Activated CD8-positive, alpha-beta memory T cell treated with anti-CD3 and anti-CD28 coated beads for 1 hour (primary cell): ENCODE results near the gene GRIN1.
A peak's percentile ranks its signal among the peaks of the same experiment; 100 is the strongest.

Experiments
- DNase-seq, 2 donors: peaks; one replicate each; pipeline ENCODE4 v3.0.0-alpha.2; 2020; ENCODE audit warnings: low read depth in 1 of 2; ENCODE audit errors: extremely low read depth in 1 of 2

GRIN1 gene

GRCh38 chr9:137189297-137190295 lies 50.6 kb downstream of the GRIN1 start:
- no peak for DNase-seq

- DNase-seq, result no peak
Observed at GRCh38 chr9:137190315-137190856, 51.4 kb downstream of the GRIN1 start.

GRCh38 chr9:137191245-137191644 lies 52.3 kb downstream of the GRIN1 start:
- no peak for DNase-seq

- no peak for DNase-seq
Observed at GRCh38 chr9:137191691-137192447, 52.9 kb downstream of the GRIN1 start.

GRCh38 chr9:137192448-137192780 lies 53.5 kb downstream of the GRIN1 start:
- DNase-seq, result no peak

GRCh38 chr9:137192859-137193258 lies 53.9 kb downstream of the GRIN1 start:
- no peak for DNase-seq

- DNase-seq, result no peak
Observed at GRCh38 chr9:137193771-137194170, 54.8 kb downstream of the GRIN1 start.

GRCh38 chr9:137194388-137194787 lies 55.4 kb downstream of the GRIN1 start:
- no peak for DNase-seq

- no peak for DNase-seq
Observed at GRCh38 chr9:137194909-137195308, 56.0 kb downstream of the GRIN1 start.

GRCh38 chr9:137195525-137196220 lies 56.7 kb downstream of the GRIN1 start:
- no peak for DNase-seq

GRCh38 chr9:137198051-137198901 lies 59.3 kb downstream of the GRIN1 start:
- DNase-seq, result no peak

GRCh38 chr9:137198902-137199283 lies 59.9 kb downstream of the GRIN1 start:
- no peak for DNase-seq

GRCh38 chr9:137199411-137200121 lies 60.6 kb downstream of the GRIN1 start:
- DNase-seq, result no peak

GRCh38 chr9:137200311-137201204 lies 61.6 kb downstream of the GRIN1 start, which contains the start of gene TPRN:
TPRN (minus strand) TSS chr9:137200741; CDS start chr9:137200711, 30 bp downstream.
- DNase-seq, result peak; percentile 95 to 96

- DNase-seq, result no peak
Observed at GRCh38 chr9:137201205-137201868, 62.4 kb downstream of the GRIN1 start.

- no peak for DNase-seq
Observed at GRCh38 chr9:137202966-137203365, 64.0 kb downstream of the GRIN1 start.

GRCh38 chr9:137204731-137205125 lies 65.8 kb downstream of the GRIN1 start:
- no peak for DNase-seq
